Skeletal muscle satellite cell (primary cell): ENCODE measurements around the gene PHLPP2.
A peak's percentile ranks its signal among the peaks of the same experiment; 100 is the strongest.
"Not testable (repeated sequence)": the region's sequence is repeated elsewhere in the genome, so short reads cannot be mapped to it uniquely, and the experiment has no call there.

Experiments
- H3K27me3 ChIP-seq: 2 replicates; pipeline ENCODE4 v1.7.0; 2013; ENCODE audit warnings: low read length; ENCODE audit not compliant: control insufficient read depth, insufficient read depth
- H3K36me3 ChIP-seq: 2 replicates; pipeline ENCODE4 v1.7.0; 2013; ENCODE audit warnings: mild to moderate bottlenecking, control low read depth, low read length; ENCODE audit not compliant: insufficient read depth
- H3K4me1 ChIP-seq: 2 replicates; pipeline ENCODE4 v1.7.0; 2013; ENCODE audit warnings: low read length; ENCODE audit not compliant: control insufficient read depth, insufficient read depth
- H3K4me2 ChIP-seq: 2 replicates; pipeline ENCODE4 v1.7.0; 2013; ENCODE audit warnings: mild to moderate bottlenecking, low read length
- H3K4me3 ChIP-seq: 2 replicates; pipeline ENCODE4 v1.7.0; 2013; ENCODE audit warnings: low read length
- H3K9ac ChIP-seq: 2 replicates; pipeline ENCODE4 v1.7.0; 2013; ENCODE audit warnings: mild to moderate bottlenecking, low read depth, low read length, moderate library complexity
- H3K9me3 ChIP-seq: replicated peaks from 2 replicates; pipeline ENCODE4 v1.7.0; 2013; ENCODE audit warnings: mild to moderate bottlenecking, control low read depth, low read length

The PHLPP2 gene

GRCh38 chr16:71630808-71631207 is 93.7 kb downstream of the PHLPP2 start:
- H3K4me3 ChIP-seq, result no peak overlapping the region
- peaks cover 28% of the 10 kb centered on the region for H3K27me3 ChIP-seq
- no peak overlapping the region for H3K9ac ChIP-seq
- H3K9me3 ChIP-seq, result no peaks in the 10 kb centered on the region
- H3K36me3 ChIP-seq, result no peaks in the 10 kb centered on the region
- no peak overlapping the region for H3K4me2 ChIP-seq
- peaks cover 5% of the 10 kb centered on the region for H3K4me1 ChIP-seq

- Histone ChIP-seq H3K9me3 (no peaks in the 10 kb centered on the region), H3K4me2 (no peak overlapping the region), H3K9ac (no peak overlapping the region), H3K27me3 (peaks cover 39% of the 10 kb centered on the region), H3K4me3 (no peak overlapping the region), H3K36me3 (no peaks in the 10 kb centered on the region), H3K4me1 (peaks cover 5% of the 10 kb centered on the region)
Measured at GRCh38 chr16:71629278-71630016, 95.1 kb downstream of the PHLPP2 start.

- no peak overlapping the region for H3K4me3 ChIP-seq
- H3K9ac ChIP-seq, result no peak overlapping the region
- H3K9me3 ChIP-seq, result no peaks in the 10 kb centered on the region
- H3K4me1 ChIP-seq, result peaks cover 5% of the 10 kb centered on the region
- H3K4me2 ChIP-seq, result no peak overlapping the region
- no peaks in the 10 kb centered on the region for H3K36me3 ChIP-seq
- peaks cover 45% of the 10 kb centered on the region for H3K27me3 ChIP-seq
Measured at GRCh38 chr16:71628810-71629209, 95.7 kb downstream of the PHLPP2 start.

DNA sequence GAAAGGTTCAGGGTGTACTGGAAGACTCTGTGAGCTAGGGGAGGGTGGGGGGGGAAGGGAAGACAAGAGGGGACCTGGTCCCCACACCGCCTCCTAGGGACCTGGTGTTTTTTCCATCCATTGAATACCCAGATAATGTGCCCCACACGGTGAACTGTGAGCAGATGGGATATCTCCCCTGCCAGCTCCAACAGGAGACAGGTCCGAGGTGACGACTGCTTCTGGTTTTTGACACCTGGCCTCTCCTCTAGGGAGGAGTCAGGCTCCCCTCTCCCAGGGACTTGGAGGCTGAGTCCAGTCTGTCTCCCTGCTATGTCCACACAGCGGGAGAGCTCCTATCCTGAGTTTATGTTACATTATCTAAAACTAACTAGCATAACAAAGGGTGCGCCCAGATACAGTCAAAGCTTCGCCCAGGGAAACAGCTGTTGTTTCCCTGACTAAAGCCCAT is 96.7 kb downstream of the PHLPP2 start:
- Histone ChIP-seq H3K4me1 (peaks cover 5% of the 10 kb centered on the region), H3K36me3 (no peaks in the 10 kb centered on the region), H3K27me3 (peaks cover 53% of the 10 kb centered on the region), H3K9ac (no peak overlapping the region), H3K4me3 (no peak overlapping the region), H3K9me3 (no peaks in the 10 kb centered on the region), H3K4me2 (no peak overlapping the region)

- H3K4me3 ChIP-seq, result no peak overlapping the region
- peak overlapping the region; percentile 77 for H3K4me2 ChIP-seq
- H3K4me1 ChIP-seq, result peaks cover 5% of the 10 kb centered on the region
- H3K9ac ChIP-seq, result no peak overlapping the region
- H3K36me3 ChIP-seq, result no peaks in the 10 kb centered on the region
- no peaks in the 10 kb centered on the region for H3K9me3 ChIP-seq
- H3K27me3 ChIP-seq, result peaks cover 57% of the 10 kb centered on the region
Measured at GRCh38 chr16:71626858-71627213, 97.7 kb downstream of the PHLPP2 start.

GRCh38 chr16:71626018-71626857 is 98.3 kb downstream of the PHLPP2 start, which contains the start of gene MARVELD3:
Gene MARVELD3 (plus strand): TSS chr16:71626184. CDS start chr16:71626230, 46 bp downstream.
- Histone ChIP-seq H3K4me3 (peak within 1 kb of the TSS; percentile 61), H3K9ac (no peak within 1 kb of the TSS), H3K4me1 (peaks cover 5% of the 10 kb centered on the region), H3K4me2 (peak within 1 kb of the TSS; percentile 77), H3K27me3 (peaks cover 59% of the 10 kb centered on the region), H3K9me3 (no peaks in the 10 kb centered on the region), H3K36me3 (no peaks in the 10 kb centered on the region)

- Histone ChIP-seq H3K9me3 (no peaks in the 10 kb centered on the region), H3K9ac (no peak overlapping the region), H3K36me3 (no peaks in the 10 kb centered on the region), H3K4me3 (no peak overlapping the region), H3K27me3 (peaks cover 65% of the 10 kb centered on the region), H3K4me1 (peaks cover 5% of the 10 kb centered on the region), H3K4me2 (no peak overlapping the region)
Measured at GRCh38 chr16:71625113-71625850, 99.2 kb downstream of the PHLPP2 start.

DNA sequence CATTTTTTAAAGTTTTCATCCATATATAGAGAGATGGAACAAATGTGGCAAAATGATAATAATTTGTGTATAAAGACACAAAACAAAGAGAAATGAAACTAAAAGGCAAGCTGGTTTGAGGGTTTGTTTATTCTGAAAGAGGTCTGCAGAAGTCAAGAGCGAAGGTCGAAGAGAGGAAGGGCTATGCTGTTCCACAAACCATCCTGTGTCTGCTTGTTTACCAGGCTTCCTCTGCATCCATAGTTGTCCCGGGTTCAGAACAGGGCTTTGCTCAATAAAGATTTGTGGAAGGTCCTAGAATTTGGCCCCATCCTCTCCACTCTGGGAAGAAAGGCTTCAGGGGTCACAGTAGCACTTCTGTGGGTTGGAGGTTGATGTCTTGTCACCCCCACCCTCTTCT is 100.9 kb downstream of the PHLPP2 start:
- Histone ChIP-seq H3K4me1 (peaks cover 5% of the 10 kb centered on the region), H3K4me2 (no peak overlapping the region), H3K4me3 (no peak overlapping the region), H3K27me3 (peaks cover 66% of the 10 kb centered on the region), H3K9me3 (no peaks in the 10 kb centered on the region), H3K36me3 (no peaks in the 10 kb centered on the region), H3K9ac (no peak overlapping the region)

- Histone ChIP-seq H3K9me3 (no peaks in the 10 kb centered on the region), H3K36me3 (no peaks in the 10 kb centered on the region), H3K27me3 (peaks cover 61% of the 10 kb centered on the region), H3K4me1 (peaks cover 5% of the 10 kb centered on the region), H3K4me2 (no peak overlapping the region), H3K4me3 (no peak overlapping the region), H3K9ac (no peak overlapping the region)
Measured at GRCh38 chr16:71622088-71622487, 102.4 kb downstream of the PHLPP2 start.

GRCh38 chr16:71618429-71618828 is 106.1 kb downstream of the PHLPP2 start:
- Histone ChIP-seq H3K4me3 (no peak overlapping the region), H3K9me3 (no peaks in the 10 kb centered on the region), H3K36me3 (no peaks in the 10 kb centered on the region), H3K4me1 (no peaks in the 10 kb centered on the region), H3K9ac (no peak overlapping the region), H3K27me3 (peaks cover 34% of the 10 kb centered on the region), H3K4me2 (no peak overlapping the region)

GRCh38 chr16:71614956-71615355 is 109.5 kb downstream of the PHLPP2 start:
- not testable (repeated sequence) for H3K36me3 ChIP-seq, H3K4me3 ChIP-seq, H3K4me2 ChIP-seq, H3K9me3 ChIP-seq, H3K9ac ChIP-seq, H3K4me1 ChIP-seq
- H3K27me3 ChIP-seq, result peaks cover 25% of the 10 kb centered on the region
